Smooth muscle cell (in vitro differentiated cells): ENCODE measurements around the gene ADAP1. TPM values are rescaled to one million over a fixed set of nuclear protein-coding genes. Genes with fewer than 3 reads are reported as not detected.

Source experiments
- DNase-seq: peaks from one replicate; lab custom pipeline; 2025; ENCODE audit not compliant: unreplicated experiment; lab: John Stamatoyannopoulos, UW
- H2AFZ ChIP-seq: fragments of 200-600 bp; sonication (generic); 2 replicates; pipeline ENCODE4 v1.6.0; 2016; ENCODE audit warnings: antibody characterized with exemption, low read depth, mild to moderate bottlenecking
- H3F3A ChIP-seq: fragments of 200-600 bp; sonication (generic); 2 replicates; pipeline ENCODE4 v1.6.0; 2017; ENCODE audit warnings: antibody characterized with exemption, low read depth
- H3K27ac ChIP-seq: fragments of 200-600 bp; sonication (generic); 2 replicates; pipeline ENCODE4 v1.5.1; 2016; ENCODE audit warnings: low read depth, mild to moderate bottlenecking
- H3K27me3 ChIP-seq: fragments of 200-600 bp; sonication (generic); 2 replicates; pipeline ENCODE4 v1.6.1; 2016; ENCODE audit warnings: low read depth, mild to moderate bottlenecking
- H3K36me3 ChIP-seq: fragments of 200-600 bp; sonication (generic); 2 replicates; pipeline ENCODE4 v1.5.1; 2016; ENCODE audit warnings: low read depth
- H3K4me1 ChIP-seq: fragments of 200-600 bp; sonication (generic); 2 replicates; pipeline ENCODE4 v1.5.1; 2016; ENCODE audit warnings: low read depth
- H3K4me2 ChIP-seq: fragments of 200-600 bp; sonication (generic); 2 replicates; pipeline ENCODE4 v1.6.0; 2016; ENCODE audit warnings: mild to moderate bottlenecking
- H3K4me3 ChIP-seq: fragments of 200-600 bp; sonication (generic); 2 replicates; pipeline ENCODE4 v1.5.1; 2016; ENCODE audit warnings: mild to moderate bottlenecking
- H3K79me2 ChIP-seq: fragments of 200-600 bp; sonication (generic); 2 replicates; pipeline ENCODE4 v1.6.0; 2016; ENCODE audit warnings: low read depth, mild to moderate bottlenecking
- H3K9ac ChIP-seq: fragments of 200-600 bp; sonication (generic); 2 replicates; pipeline ENCODE4 v1.6.0; 2016; ENCODE audit warnings: low read depth
- H3K9me3 ChIP-seq: fragments of 200-600 bp; sonication (generic); replicated peaks from 2 replicates; pipeline ENCODE4 v1.5.1; 2016; ENCODE audit warnings: low read depth
- H4K20me1 ChIP-seq: fragments of 200-600 bp; sonication (generic); 2 replicates; pipeline ENCODE4 v1.6.0; 2016; ENCODE audit warnings: low read depth
- WGBS: methylation state at CpG from one replicate; pipeline ENCODE4 v1.1.7; 2016; ENCODE audit warnings: low lambda C conversion rate; 5-methylcytosine and 5-hydroxymethylcytosine counted together
- polyA plus RNA-seq: library from polyadenylated mRNA; unstranded; fragments of >200 nt; fragmentation: Nextera tagmentation; extraction: Ambion mirVana; gene quantifications from 2 replicates; pipeline ENCODE4 v1.2.1, GENCODE V29; 2016
- total RNA-seq: library from RNA; depleted of rRNA; stranded (reverse); fragments of >200 nt; gene quantifications from 2 replicates; pipeline ENCODE4 v1.2.3, GENCODE V29; 2014
- TF ChIP-seq, protein P1 (sequence below): fragments of 200-600 bp; sonication (generic); IDR thresholded peaks from 2 replicates; pipeline ENCODE4 v1.5.1; 2017; ENCODE audit warnings: borderline replicate concordance, mild to moderate bottlenecking, antibody characterized with exemption; ENCODE audit not compliant: insufficient read depth, poor library complexity, severe bottlenecking

ADAP1 gene
- total and polyA plus RNA-seq, 2 experiments from 2014 or later = 1.3 to 2.0 TPM

DNA sequence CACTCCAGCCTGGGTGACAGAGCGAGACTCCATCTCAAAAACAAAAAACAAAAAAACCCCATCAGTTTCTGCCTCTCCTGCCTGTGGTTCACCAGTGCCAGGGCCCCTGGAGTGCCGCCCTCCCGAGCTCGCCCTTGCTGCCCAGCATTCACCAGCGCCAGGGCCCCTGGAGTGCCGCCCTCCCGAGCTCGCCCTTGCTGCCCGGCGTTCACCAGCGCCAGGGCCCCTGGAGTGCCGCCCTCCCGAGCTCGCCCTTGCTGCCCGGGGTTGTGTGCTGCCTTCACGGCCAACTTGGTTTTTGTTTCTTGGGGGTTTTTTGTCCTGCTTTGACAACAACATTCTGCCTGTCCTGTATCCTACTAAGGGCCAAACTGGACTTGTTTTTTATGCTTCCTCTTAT, 91.4 kb downstream of the ADAP1 start:
- Histone ChIP-seq H3K4me2 (no peak overlapping the region), H3F3A (no peaks in the 10 kb centered on the region), H3K27me3 (no peaks in the 10 kb centered on the region), H3K4me1 (no peaks in the 10 kb centered on the region), H3K36me3 (peaks cover 13% of the 10 kb centered on the region), H3K9me3 (no peaks in the 10 kb centered on the region), H3K79me2 (no peaks in the 10 kb centered on the region), H3K27ac (no peak overlapping the region), H2AFZ (no peak overlapping the region), H3K9ac (no peak overlapping the region), H4K20me1 (no peaks in the 10 kb centered on the region), H3K4me3 (no peak overlapping the region)
- TF ChIP-seq, protein P1, sequence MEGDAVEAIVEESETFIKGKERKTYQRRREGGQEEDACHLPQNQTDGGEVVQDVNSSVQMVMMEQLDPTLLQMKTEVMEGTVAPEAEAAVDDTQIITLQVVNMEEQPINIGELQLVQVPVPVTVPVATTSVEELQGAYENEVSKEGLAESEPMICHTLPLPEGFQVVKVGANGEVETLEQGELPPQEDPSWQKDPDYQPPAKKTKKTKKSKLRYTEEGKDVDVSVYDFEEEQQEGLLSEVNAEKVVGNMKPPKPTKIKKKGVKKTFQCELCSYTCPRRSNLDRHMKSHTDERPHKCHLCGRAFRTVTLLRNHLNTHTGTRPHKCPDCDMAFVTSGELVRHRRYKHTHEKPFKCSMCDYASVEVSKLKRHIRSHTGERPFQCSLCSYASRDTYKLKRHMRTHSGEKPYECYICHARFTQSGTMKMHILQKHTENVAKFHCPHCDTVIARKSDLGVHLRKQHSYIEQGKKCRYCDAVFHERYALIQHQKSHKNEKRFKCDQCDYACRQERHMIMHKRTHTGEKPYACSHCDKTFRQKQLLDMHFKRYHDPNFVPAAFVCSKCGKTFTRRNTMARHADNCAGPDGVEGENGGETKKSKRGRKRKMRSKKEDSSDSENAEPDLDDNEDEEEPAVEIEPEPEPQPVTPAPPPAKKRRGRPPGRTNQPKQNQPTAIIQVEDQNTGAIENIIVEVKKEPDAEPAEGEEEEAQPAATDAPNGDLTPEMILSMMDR = no peak
- no peak for DNase-seq
- WGBS = 95% methylated on average over 16 of the region's 16 CpGs

DNA sequence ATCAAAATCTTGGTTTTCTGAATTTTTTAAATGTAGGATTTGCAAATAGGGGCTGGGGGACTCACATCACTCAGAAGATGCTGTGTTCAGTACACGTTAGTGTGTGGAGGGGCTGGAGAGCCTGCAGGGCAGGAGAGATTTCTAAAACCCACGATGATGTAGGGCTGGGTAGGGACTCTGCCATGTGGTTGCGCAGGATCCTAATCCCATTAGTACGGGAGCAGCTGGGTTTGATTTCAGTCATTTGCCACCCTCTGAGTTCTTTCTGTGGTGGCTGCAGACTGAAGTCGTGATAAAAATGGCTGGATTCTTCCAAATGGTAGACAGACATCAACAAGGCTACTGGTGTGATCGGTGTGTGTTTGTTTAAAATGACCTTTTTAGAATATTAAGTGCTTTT, 92.3 kb downstream of the ADAP1 start:
- Histone ChIP-seq H3K79me2 (no peaks in the 10 kb centered on the region), H3K4me3 (no peak overlapping the region), H3K27me3 (no peaks in the 10 kb centered on the region), H3K36me3 (peaks cover 13% of the 10 kb centered on the region), H3K4me2 (no peak overlapping the region), H2AFZ (no peak overlapping the region), H3K4me1 (no peaks in the 10 kb centered on the region), H3K9ac (no peak overlapping the region), H3K9me3 (no peaks in the 10 kb centered on the region), H4K20me1 (no peaks in the 10 kb centered on the region), H3K27ac (no peak overlapping the region), H3F3A (no peaks in the 10 kb centered on the region)
- 97% methylated on average over 6 of the region's 6 CpGs for WGBS
- TF ChIP-seq, protein P1 = no peak
- DNase-seq = no peak

DNA sequence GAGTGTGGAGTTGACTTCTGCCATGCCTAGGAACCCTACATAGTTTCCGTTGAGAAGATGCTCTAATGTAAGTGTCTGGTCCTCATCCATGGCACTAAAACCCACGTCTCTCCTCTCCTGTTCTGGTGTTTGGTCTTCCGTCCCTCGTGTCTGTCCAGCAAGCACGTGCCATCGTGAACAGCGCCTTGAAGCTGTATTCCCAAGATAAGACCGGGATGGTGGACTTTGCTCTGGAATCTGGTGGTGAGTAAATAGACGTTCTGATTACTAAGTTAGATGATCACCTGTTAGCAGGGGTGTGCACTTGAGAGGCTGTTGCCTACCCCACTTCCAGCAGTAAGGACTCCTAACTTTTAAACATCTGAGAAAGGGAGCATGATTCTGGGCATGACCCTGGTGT, 93.3 kb downstream of the ADAP1 start:
- H3K27ac ChIP-seq = no peak overlapping the region
- H3K9me3 ChIP-seq = no peaks in the 10 kb centered on the region
- peaks cover 13% of the 10 kb centered on the region for H3K36me3 ChIP-seq
- H3F3A ChIP-seq = no peaks in the 10 kb centered on the region
- H3K27me3 ChIP-seq = no peaks in the 10 kb centered on the region
- no peak for DNase-seq
- no peaks in the 10 kb centered on the region for H3K79me2 ChIP-seq
- H4K20me1 ChIP-seq = no peaks in the 10 kb centered on the region
- WGBS = 99% methylated on average over 9 of the region's 9 CpGs
- H3K4me1 ChIP-seq = no peaks in the 10 kb centered on the region
- TF ChIP-seq, protein P1 = no peak
- no peak overlapping the region for H3K9ac ChIP-seq
- no peak overlapping the region for H2AFZ ChIP-seq
- H3K4me3 ChIP-seq = no peak overlapping the region
- no peak overlapping the region for H3K4me2 ChIP-seq

DNA sequence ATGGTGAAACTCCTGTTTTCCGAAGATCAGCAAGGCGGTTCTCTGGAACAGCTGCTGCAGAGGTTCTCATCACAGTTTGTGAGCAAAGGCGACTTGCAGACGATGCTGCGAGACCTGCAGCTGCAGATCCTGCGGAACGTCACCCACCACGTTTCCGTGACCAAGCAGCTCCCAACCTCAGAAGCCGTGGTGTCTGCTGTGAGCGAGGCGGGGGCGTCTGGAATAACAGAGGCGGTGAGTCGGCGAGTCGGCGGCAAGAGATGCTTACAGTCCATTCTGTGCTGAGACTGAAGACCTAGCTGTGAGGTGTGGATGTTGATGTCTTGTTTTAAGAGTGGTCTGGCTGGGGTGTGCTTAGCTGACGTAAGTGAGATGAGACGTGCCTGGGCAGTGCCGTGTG, 94.3 kb downstream of the ADAP1 start:
- H4K20me1 ChIP-seq = no peaks in the 10 kb centered on the region
- H3K79me2 ChIP-seq = no peaks in the 10 kb centered on the region
- H3K9ac ChIP-seq = no peak overlapping the region
- no peaks in the 10 kb centered on the region for H3K27me3 ChIP-seq
- H3K36me3 ChIP-seq = peaks cover 13% of the 10 kb centered on the region
- no peak for DNase-seq
- H3K4me3 ChIP-seq = no peak overlapping the region
- no peaks in the 10 kb centered on the region for H3F3A ChIP-seq
- WGBS = 77% methylated on average over 21 of the region's 21 CpGs
- TF ChIP-seq, protein P1 = no peak
- H3K4me2 ChIP-seq = no peak overlapping the region
- no peaks in the 10 kb centered on the region for H3K4me1 ChIP-seq
- peak overlapping the region; percentile 44 for H3K27ac ChIP-seq
- H3K9me3 ChIP-seq = no peaks in the 10 kb centered on the region
- H2AFZ ChIP-seq = no peak overlapping the region
